ENCODE results near the gene ENOX1.

Gene ENOX1

GRCh38 chr13:43579321-43579720 is 207.5 kb downstream of the ENOX1 start:
- TF ChIP-seq TAF1 (IDR thresholded peaks at IDR 0.05; ENCODE audit: borderline replicate concordance, insufficient read depth, low read length) = no peak
- TF ChIP-seq POLR2AphosphoS5 (IDR thresholded peaks at IDR 0.05; ENCODE audit: low read depth, low read length) = no peak
- no peak for TF ChIP-seq SIN3A (IDR thresholded peaks at IDR 0.05; ENCODE audit: borderline replicate concordance, insufficient read depth, low read length)
- TF ChIP-seq FOXP2 (optimal IDR thresholded peaks at IDR 0.05; ENCODE audit: borderline replicate concordance, extremely low read depth, extremely low read length, insufficient read depth) = no peak
- TF ChIP-seq, protein P1, sequence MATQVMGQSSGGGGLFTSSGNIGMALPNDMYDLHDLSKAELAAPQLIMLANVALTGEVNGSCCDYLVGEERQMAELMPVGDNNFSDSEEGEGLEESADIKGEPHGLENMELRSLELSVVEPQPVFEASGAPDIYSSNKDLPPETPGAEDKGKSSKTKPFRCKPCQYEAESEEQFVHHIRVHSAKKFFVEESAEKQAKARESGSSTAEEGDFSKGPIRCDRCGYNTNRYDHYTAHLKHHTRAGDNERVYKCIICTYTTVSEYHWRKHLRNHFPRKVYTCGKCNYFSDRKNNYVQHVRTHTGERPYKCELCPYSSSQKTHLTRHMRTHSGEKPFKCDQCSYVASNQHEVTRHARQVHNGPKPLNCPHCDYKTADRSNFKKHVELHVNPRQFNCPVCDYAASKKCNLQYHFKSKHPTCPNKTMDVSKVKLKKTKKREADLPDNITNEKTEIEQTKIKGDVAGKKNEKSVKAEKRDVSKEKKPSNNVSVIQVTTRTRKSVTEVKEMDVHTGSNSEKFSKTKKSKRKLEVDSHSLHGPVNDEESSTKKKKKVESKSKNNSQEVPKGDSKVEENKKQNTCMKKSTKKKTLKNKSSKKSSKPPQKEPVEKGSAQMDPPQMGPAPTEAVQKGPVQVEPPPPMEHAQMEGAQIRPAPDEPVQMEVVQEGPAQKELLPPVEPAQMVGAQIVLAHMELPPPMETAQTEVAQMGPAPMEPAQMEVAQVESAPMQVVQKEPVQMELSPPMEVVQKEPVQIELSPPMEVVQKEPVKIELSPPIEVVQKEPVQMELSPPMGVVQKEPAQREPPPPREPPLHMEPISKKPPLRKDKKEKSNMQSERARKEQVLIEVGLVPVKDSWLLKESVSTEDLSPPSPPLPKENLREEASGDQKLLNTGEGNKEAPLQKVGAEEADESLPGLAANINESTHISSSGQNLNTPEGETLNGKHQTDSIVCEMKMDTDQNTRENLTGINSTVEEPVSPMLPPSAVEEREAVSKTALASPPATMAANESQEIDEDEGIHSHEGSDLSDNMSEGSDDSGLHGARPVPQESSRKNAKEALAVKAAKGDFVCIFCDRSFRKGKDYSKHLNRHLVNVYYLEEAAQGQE (IDR thresholded peaks at IDR 0.05; ENCODE audit: insufficient read depth in 1 of 2, low read depth in 2 of 2, low read length in 2 of 2) = no peak

- TF ChIP-seq FOXP2 (optimal IDR thresholded peaks at IDR 0.05; ENCODE audit: borderline replicate concordance, extremely low read depth, extremely low read length, insufficient read depth) (no peak), TAF1 (IDR thresholded peaks at IDR 0.05; ENCODE audit: borderline replicate concordance, insufficient read depth, low read length) (no peak)
Measured at GRCh38 chr13:43574605-43575004, 212.2 kb downstream of the ENOX1 start.

GRCh38 chr13:43573802-43574514 is 212.8 kb downstream of the ENOX1 start:
- no peak for TF ChIP-seq SIN3A (IDR thresholded peaks at IDR 0.05; ENCODE audit: borderline replicate concordance, insufficient read depth, low read length)
- no peak for TF ChIP-seq POLR2AphosphoS5 (IDR thresholded peaks at IDR 0.05; ENCODE audit: low read depth, low read length)
- TF ChIP-seq, protein P1 (IDR thresholded peaks at IDR 0.05; ENCODE audit: insufficient read depth in 1 of 2, low read depth in 2 of 2, low read length in 2 of 2) = no peak
- TF ChIP-seq FOXP2 (optimal IDR thresholded peaks at IDR 0.05; ENCODE audit: borderline replicate concordance, extremely low read depth, extremely low read length, insufficient read depth) = no peak
- no peak for TF ChIP-seq TAF1 (IDR thresholded peaks at IDR 0.05; ENCODE audit: borderline replicate concordance, insufficient read depth, low read length)

- TF ChIP-seq POLR2AphosphoS5 (IDR thresholded peaks at IDR 0.05; ENCODE audit: low read depth, low read length) (no peak), TAF1 (IDR thresholded peaks at IDR 0.05; ENCODE audit: borderline replicate concordance, insufficient read depth, low read length) (no peak), SIN3A (IDR thresholded peaks at IDR 0.05; ENCODE audit: borderline replicate concordance, insufficient read depth, low read length) (no peak), FOXP2 (optimal IDR thresholded peaks at IDR 0.05; ENCODE audit: borderline replicate concordance, extremely low read depth, extremely low read length, insufficient read depth) (no peak)
- TF ChIP-seq, protein P1 (IDR thresholded peaks at IDR 0.05; ENCODE audit: insufficient read depth in 1 of 2, low read depth in 2 of 2, low read length in 2 of 2) = no peak
Measured at GRCh38 chr13:43573361-43573740, 213.4 kb downstream of the ENOX1 start.

DNA sequence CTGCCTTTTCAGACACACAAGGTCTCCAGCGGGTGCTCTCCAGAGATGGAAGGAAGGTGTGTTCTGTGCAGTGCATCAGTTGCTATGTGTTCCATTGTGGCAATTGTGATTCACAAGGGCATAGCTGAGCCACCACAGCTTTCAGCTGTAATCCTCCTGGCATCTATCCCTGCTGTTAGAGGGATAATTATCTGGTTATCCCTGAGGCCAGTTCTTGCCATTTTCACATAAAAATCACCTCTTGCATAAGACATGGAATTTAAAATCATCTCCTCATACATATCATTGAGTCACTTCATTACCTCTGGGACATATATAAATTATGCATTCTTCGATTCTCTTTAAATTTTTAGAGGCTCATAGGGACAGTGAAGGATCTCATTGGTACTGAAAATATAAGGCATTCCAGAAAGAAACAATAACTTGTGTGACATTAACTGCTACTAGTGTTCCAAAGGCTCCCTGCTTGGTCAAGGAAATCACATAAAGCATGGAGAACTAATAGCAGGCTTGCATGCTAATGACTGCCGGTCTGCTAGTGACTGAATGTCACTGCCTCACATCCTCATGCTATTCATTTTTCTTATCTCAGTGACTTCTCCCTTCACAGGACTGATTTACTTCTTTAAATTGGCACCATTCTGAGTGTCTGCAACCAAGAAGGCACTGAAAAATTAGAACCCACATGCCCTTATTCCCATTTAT is 214.0 kb downstream of the ENOX1 start:
- no peak for TF ChIP-seq FOXP2 (optimal IDR thresholded peaks at IDR 0.05; ENCODE audit: borderline replicate concordance, extremely low read depth, extremely low read length, insufficient read depth)
- TF ChIP-seq, protein P1 (IDR thresholded peaks at IDR 0.05; ENCODE audit: insufficient read depth in 1 of 2, low read depth in 2 of 2, low read length in 2 of 2) = no peak
- TF ChIP-seq POLR2AphosphoS5 (IDR thresholded peaks at IDR 0.05; ENCODE audit: low read depth, low read length) = no peak

All from PFSK-1 (cell line).